NCI-H69 (cell line): ENCODE measurements around the gene PDGFD.
"Not testable (repeated sequence)": the region's sequence is repeated elsewhere in the genome, so short reads cannot be mapped to it uniquely, and the experiment has no call there.

Experiments
- DNase-seq: peaks from one replicate; lab custom pipeline; 2025; lab: John Stamatoyannopoulos, UW

The PDGFD gene

GRCh38 chr11:104054911-104055529 is 108.9 kb downstream of the PDGFD start:
- DNase-seq, result no peak

- DNase-seq, result no peak
These were observed 110.0 kb downstream of the PDGFD start for GRCh38 chr11:104053743-104054478.

- DNase-seq, result no peak
These were observed 112.2 kb downstream of the PDGFD start for GRCh38 chr11:104051778-104052177.

- DNase-seq, result no peak
These were observed 114.8 kb downstream of the PDGFD start for GRCh38 chr11:104049116-104049515.

- DNase-seq, result not testable (repeated sequence)
These were observed 117.1 kb downstream of the PDGFD start for GRCh38 chr11:104046858-104047257.

GRCh38 chr11:104046331-104046730 is 117.6 kb downstream of the PDGFD start:
- no peak for DNase-seq

GRCh38 chr11:104043678-104044239 is 120.2 kb downstream of the PDGFD start:
- DNase-seq, result no peak

GRCh38 chr11:104043142-104043541 is 120.8 kb downstream of the PDGFD start:
- no peak for DNase-seq

- peak; percentile 69 for DNase-seq
These were observed 122.2 kb downstream of the PDGFD start for GRCh38 chr11:104041792-104042191.

GRCh38 chr11:104036995-104037394 is 127.0 kb downstream of the PDGFD start:
- DNase-seq, result no peak

- no peak for DNase-seq
These were observed 127.4 kb downstream of the PDGFD start, which contains the start of gene DDI1 for GRCh38 chr11:104036588-104036987. TSS of gene DDI1 (plus strand) at chr11:104036640. CDS start at chr11:104036823, 183 bp downstream.

GRCh38 chr11:104033561-104033960 is 130.4 kb downstream of the PDGFD start:
- no peak for DNase-seq

- peak; percentile 82 for DNase-seq
These were observed 130.8 kb downstream of the PDGFD start for GRCh38 chr11:104033134-104033533.

GRCh38 chr11:104028476-104029263 is 135.3 kb downstream of the PDGFD start:
- no peak for DNase-seq

GRCh38 chr11:104024572-104024971 is 139.4 kb downstream of the PDGFD start:
- DNase-seq, result no peak

GRCh38 chr11:104015649-104016415 is 148.1 kb downstream of the PDGFD start:
- DNase-seq, result no peak

- DNase-seq, result no peak
These were observed 152.9 kb downstream of the PDGFD start for GRCh38 chr11:104011044-104011443.

- no peak for DNase-seq
These were observed 154.2 kb downstream of the PDGFD start for GRCh38 chr11:104009744-104010143.

- peak; percentile 49 for DNase-seq
These were observed 158.6 kb downstream of the PDGFD start for GRCh38 chr11:104005234-104005855.

- DNase-seq, result no peak
These were observed 160.5 kb downstream of the PDGFD start for GRCh38 chr11:104003491-104003890.

GRCh38 chr11:104001561-104002056 is 162.3 kb downstream of the PDGFD start:
- DNase-seq, result no peak
